ACC112 (cell line): ENCODE results near the gene PLEKHG3.

Source experiments
- H2AFZ ChIP-seq: fragments of 200-600 bp; sonication (generic); one replicate; pipeline ENCODE4 v1.6.0; 2017; ENCODE audit warnings: antibody characterized with exemption, low read length; ENCODE audit not compliant: unreplicated experiment
- H3K27ac ChIP-seq: fragments of 200-600 bp; sonication (generic); 2 replicates; pipeline ENCODE4 v1.5.1; 2014; ENCODE audit warnings: low read depth, mild to moderate bottlenecking, antibody characterized with exemption, low read length, moderate library complexity
- H3K27me3 ChIP-seq: fragments of 200-600 bp; sonication (generic); 2 replicates; pipeline ENCODE4 v1.6.1; 2014; ENCODE audit warnings: mild to moderate bottlenecking, antibody characterized with exemption, low read length, moderate library complexity, mixed read lengths; ENCODE audit not compliant: insufficient read depth
- H3K36me3 ChIP-seq: fragments of 200-600 bp; sonication (generic); 2 replicates; pipeline ENCODE4 v1.6.1; 2016; ENCODE audit warnings: mild to moderate bottlenecking, antibody characterized with exemption, low read length, moderate library complexity, mixed read lengths; ENCODE audit not compliant: insufficient read depth
- H3K4me1 ChIP-seq: fragments of 200-600 bp; sonication (generic); one replicate; pipeline ENCODE4 v1.6.1; 2016; ENCODE audit warnings: low read length, mixed read lengths; ENCODE audit not compliant: insufficient read depth, unreplicated experiment, control insufficient read depth
- H3K4me3 ChIP-seq: fragments of 200-600 bp; sonication (generic); 2 replicates; pipeline ENCODE4 v1.5.1; 2014; ENCODE audit warnings: mild to moderate bottlenecking, low read depth, low read length
- H3K79me2 ChIP-seq: fragments of 200-600 bp; sonication (generic); one replicate; pipeline ENCODE4 v1.6.0; 2016; ENCODE audit warnings: low read length; ENCODE audit not compliant: control insufficient read depth, unreplicated experiment, insufficient read depth

PLEKHG3 gene

DNA sequence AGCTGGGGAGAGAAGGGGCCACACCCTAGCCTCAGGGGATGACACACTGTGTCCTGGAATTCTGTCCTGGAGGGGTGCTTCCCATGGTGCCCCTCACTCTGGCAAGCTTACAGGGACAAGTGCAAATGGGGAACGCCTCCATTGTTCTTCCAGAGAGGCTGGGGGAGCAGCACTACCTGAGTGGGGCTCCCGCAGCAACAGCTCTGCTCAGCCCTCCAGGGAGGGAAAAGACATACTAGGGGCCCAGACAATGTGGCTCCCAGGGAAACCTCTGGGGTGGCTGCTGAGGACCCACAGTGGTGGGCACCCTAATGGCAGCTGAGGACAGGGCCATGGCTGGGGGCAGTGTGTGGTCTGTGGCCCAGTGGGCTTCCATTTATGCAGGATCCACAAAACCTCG is 69.4 kb downstream of the PLEKHG3 start:
- Histone ChIP-seq H3K27me3 (peaks cover 26% of the 10 kb centered on the region; the same call in 1 of the 2 replicates), H3K4me3 (no peak overlapping the region), H3K4me1 (no peaks in the 10 kb centered on the region), H3K79me2 (no peaks in the 10 kb centered on the region), H2AFZ (no peak overlapping the region), H3K27ac (no peak overlapping the region), H3K36me3 (no peaks in the 10 kb centered on the region)

DNA sequence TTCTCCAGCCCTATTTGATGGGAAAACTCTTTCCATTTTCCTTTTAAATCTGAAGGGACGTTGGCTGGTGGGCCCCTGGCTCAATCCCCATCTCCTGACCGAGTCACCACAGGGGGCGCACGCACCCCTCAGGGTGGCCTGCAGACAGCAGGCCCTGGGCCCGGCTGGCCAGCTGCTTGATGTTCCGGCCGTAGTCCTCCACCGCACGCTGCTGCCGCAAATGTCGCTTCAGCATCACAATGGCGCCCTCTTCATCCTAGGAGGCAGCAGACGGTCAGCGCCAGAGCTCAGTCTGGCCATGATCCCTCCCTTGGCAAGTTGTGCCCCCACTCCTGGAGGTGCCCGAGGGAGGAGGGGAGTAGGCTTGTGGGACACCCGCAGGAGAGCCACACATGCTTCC is 70.0 kb downstream of the PLEKHG3 start:
- Histone ChIP-seq H3K27me3 (peaks cover 26% of the 10 kb centered on the region; the same call in 1 of the 2 replicates), H2AFZ (no peak overlapping the region), H3K79me2 (no peaks in the 10 kb centered on the region), H3K36me3 (no peaks in the 10 kb centered on the region), H3K27ac (no peak overlapping the region), H3K4me3 (no peak overlapping the region), H3K4me1 (no peaks in the 10 kb centered on the region)

DNA sequence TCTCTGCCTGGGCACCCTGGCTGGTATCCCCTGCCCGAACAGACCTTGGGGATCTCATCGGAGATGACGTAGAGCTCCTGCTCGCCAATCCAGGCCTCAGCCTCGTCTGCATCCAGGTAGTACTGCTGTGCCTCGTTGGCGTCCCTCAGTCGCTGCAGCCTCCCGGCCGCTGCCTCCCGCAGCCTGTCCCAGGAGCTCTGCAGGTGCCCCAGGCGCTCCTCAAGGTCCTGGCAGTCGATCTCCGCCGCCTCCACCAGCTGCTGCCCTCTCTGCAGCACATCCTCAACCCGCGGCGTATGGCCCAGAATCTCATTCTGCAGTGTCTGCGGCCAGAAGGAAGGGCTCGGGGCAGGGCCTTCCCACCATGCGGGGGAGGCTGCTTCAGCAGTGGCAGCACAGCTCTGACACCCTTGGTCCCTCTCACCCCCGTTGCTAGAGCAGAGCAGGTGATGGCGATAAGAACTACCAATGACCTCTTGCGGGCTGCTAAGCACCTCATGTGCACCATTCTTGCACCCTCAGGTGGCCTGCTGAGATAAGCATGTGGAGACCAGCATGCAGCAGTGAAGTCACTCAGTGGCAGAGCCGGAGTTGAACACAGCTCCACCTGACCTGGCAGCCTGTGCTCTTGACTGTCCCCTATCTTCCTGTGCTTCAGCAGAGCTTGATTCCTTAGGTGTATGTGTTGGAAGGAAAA is 71.0 kb downstream of the PLEKHG3 start:
- Histone ChIP-seq H3K4me1 (no peaks in the 10 kb centered on the region), H3K4me3 (no peak overlapping the region), H3K36me3 (no peaks in the 10 kb centered on the region), H3K27ac (no peak overlapping the region), H2AFZ (no peak overlapping the region), H3K27me3 (peaks cover 20% of the 10 kb centered on the region; the same call in 1 of the 2 replicates), H3K79me2 (no peaks in the 10 kb centered on the region)

DNA sequence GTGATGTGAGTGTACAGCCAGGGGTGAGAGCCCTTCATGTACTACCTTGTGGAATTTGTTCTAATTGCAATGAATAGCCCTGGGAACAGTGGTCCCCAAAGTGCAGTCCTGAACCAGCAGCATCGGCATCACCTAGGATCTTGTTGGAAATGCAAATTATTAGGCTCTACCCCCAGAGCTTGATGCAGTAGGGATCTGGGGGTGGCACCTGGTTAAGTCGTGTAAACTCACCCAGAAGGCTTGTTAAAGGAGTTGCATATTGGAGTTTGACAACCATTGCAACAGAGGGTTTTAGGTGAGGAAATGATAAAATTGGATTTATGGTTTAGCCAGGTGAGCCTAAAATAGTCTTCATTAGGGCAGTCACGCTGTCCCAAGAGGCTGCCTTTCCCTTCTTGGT is 73.2 kb downstream of the PLEKHG3 start:
- Histone ChIP-seq H3K27ac (no peak overlapping the region), H3K36me3 (no peaks in the 10 kb centered on the region), H3K4me3 (no peak overlapping the region), H3K27me3 (peaks cover 12% of the 10 kb centered on the region; the same call in 1 of the 2 replicates), H2AFZ (no peak overlapping the region), H3K79me2 (no peaks in the 10 kb centered on the region), H3K4me1 (no peaks in the 10 kb centered on the region)

DNA sequence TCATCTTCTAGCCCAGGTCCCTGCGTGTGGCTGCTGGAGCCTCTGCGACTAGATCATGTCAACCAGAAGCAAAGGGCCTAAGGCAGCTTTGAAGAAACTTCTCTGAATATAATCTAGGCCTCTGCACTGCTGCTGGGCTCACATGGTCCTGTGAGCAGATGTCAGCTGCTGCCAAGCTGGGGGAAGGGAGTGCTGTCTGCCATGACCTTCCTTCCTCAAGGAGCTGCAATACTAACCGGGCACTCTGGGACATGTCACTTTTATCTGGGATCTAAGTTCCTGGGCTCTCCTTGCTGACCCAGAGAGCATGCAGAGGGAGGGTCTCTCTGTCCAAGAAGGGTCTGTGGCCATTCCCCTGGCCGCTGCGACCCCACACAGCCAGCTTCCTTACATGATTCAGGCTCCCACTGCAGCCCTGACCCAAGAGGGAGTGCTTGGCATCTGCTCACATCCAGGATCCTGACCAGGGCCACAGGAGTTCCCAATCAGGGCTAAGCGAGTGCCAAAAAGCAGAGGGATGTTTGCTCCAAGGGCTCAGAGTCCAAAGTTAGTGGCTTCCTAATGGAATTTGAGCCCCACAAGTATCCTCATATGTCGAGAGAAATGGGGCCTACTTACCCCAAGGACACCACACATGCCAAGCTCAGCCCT is 74.0 kb downstream of the PLEKHG3 start:
- no peaks in the 10 kb centered on the region for H3K4me1 ChIP-seq
- H3K27ac ChIP-seq = no peak overlapping the region
- no peak overlapping the region for H2AFZ ChIP-seq

DNA sequence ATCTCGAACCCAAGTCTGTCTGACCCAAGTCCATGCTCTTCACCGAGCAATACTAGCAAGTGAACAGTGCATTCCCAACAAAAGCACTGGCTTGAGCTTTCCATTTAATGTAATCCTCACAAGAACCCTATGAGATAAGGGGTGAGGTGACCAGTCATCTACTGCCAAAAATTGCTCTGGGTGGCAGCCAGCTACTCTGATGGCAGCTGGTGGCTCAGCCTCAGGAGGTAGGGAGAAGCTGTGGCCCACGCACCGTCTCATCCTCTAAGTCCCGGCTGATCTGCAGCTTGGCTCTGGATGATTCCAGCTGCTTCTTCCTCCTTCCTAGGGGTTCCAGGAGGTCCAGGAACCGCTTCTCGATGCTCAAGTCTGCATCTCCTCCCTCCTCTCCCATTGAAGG is 75.2 kb downstream of the PLEKHG3 start:
- no peak overlapping the region for H3K4me3 ChIP-seq
- no peaks in the 10 kb centered on the region for H3K79me2 ChIP-seq
- no peak overlapping the region for H2AFZ ChIP-seq
- H3K27me3 ChIP-seq = peaks cover 12% of the 10 kb centered on the region; the same call in 1 of the 2 replicates
- H3K4me1 ChIP-seq = no peaks in the 10 kb centered on the region
- no peak overlapping the region for H3K27ac ChIP-seq
- H3K36me3 ChIP-seq = no peaks in the 10 kb centered on the region

More for the DNA sequence above, 74.0 kb downstream of the PLEKHG3 start:
- H3K79me2 ChIP-seq = no peaks in the 10 kb centered on the region
- H3K36me3 ChIP-seq = no peaks in the 10 kb centered on the region
- peaks cover 12% of the 10 kb centered on the region; the same call in 1 of the 2 replicates for H3K27me3 ChIP-seq
- no peak overlapping the region for H3K4me3 ChIP-seq

DNA sequence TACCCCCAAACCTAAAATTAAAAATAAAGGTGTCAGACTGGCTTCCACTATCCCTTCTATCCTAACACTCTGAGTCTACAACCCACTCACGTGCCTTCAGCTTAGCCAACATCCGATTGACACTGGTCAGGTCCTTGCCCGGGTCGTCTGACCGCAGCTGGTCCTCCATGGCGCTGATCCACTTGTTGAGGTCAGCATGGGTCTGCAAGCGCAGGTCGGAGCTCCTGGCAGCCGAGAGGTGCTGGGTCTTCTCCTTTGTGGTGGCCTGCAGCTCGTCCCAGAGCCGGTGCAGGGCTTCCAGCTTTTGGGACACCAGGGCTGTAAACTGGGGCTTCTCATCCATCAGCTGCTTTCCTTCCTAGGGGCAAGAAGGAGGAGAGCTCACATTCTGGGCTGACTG is 78.0 kb downstream of the PLEKHG3 start:
- Histone ChIP-seq H3K36me3 (no peaks in the 10 kb centered on the region), H3K27me3 (0 out of 2 replicates have a peak, but pooled peaks cover 6% of the 10 kb centered on the region), H2AFZ (no peak overlapping the region), H3K4me1 (no peaks in the 10 kb centered on the region), H3K79me2 (no peaks in the 10 kb centered on the region), H3K27ac (no peak overlapping the region), H3K4me3 (no peak overlapping the region)

DNA sequence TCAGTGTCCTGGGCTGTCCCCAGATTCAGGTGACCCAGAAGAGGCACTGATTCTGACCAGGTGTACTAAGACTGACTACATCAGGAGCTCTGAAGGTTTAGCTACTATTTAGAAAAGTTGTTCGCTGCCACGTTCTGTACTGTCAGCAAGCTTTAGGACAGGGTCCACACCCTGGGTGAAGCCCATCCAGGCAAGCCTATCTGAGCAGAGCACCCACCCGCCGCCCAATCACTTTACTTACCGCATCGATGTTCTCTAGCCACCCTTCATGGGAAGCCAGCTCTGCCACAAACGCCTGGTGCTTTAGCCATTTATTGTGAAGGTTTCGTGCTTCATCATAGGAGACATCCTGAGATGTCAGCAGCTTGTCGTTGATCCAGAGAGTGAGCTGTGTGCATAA is 79.8 kb downstream of the PLEKHG3 start:
- H2AFZ ChIP-seq = no peak overlapping the region
- H3K27ac ChIP-seq = no peak overlapping the region
- no peaks in the 10 kb centered on the region for H3K27me3 ChIP-seq
- no peaks in the 10 kb centered on the region for H3K79me2 ChIP-seq
- H3K4me3 ChIP-seq = no peak overlapping the region
- no peaks in the 10 kb centered on the region for H3K36me3 ChIP-seq
- H3K4me1 ChIP-seq = peaks cover 7% of the 10 kb centered on the region

DNA sequence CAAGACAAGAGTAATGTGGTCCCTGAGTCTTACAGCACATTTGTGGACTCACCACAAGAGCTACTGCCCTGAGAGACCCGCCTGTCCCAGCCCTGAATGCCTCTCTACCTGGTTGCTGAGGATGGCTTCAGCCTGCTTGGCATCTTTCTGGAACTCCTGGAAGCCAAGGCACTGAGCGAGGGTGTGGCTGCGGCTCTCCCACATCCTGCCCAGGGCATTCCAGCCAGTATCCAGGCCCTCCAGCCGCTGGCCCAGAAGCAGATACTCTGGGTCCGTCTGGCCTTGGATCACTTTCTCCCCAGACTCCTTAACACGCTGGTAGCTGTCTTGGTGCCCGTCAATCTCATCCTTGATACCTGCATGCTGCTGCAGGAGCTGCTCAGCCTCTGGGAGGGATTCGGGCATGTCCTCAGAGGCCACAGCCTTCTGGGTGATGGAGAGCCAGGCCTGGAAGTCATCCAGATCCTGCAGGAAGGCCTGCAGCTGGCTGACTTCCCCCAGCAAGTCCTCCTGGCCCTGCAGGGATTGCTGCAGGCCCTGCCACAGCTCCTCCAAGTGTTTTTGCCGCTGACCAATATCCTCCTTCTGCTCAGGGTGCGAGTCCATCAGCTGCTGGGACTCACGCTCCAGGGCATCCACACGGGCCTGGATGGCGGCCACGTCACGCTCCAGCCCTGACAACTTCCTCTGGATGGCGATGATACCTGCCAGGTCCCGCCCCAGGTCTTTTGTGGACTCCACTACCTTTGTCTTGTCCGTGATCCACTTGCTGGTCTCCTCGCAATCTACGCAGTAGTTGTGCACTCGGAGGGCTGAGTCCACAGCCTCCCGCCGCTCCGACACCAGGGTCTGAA is 82.3 kb downstream of the PLEKHG3 start:
- no peak overlapping the region for H3K27ac ChIP-seq
- no peaks in the 10 kb centered on the region for H3K27me3 ChIP-seq
- no peaks in the 10 kb centered on the region for H3K79me2 ChIP-seq
- no peak overlapping the region for H2AFZ ChIP-seq
- peaks cover 8% of the 10 kb centered on the region for H3K4me1 ChIP-seq
- no peaks in the 10 kb centered on the region for H3K36me3 ChIP-seq
- H3K4me3 ChIP-seq = no peak overlapping the region

DNA sequence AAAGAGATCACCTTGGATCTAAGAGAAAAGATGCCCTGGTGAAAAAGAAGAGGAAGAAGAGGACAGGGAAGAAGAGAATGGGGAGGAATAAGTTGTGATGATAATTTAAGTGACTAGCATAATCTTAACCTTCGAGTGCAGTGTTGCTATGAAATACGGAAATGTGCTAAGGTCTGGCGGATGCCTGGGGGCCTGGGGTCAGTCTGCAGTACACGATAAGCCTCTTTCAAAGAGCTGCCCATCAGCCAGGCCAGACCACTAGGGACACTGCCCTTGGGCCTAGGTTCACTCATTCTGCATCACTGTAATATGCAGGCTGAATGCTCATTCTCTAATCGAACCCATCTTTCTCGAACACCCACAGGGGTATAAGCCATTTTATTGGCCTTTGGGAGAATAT is 83.4 kb downstream of the PLEKHG3 start:
- no peak overlapping the region for H3K27ac ChIP-seq
- H3K36me3 ChIP-seq = no peaks in the 10 kb centered on the region
- no peak overlapping the region for H3K4me3 ChIP-seq
- no peaks in the 10 kb centered on the region for H3K79me2 ChIP-seq
- H2AFZ ChIP-seq = no peak overlapping the region
- H3K27me3 ChIP-seq = no peaks in the 10 kb centered on the region
- H3K4me1 ChIP-seq = peaks cover 8% of the 10 kb centered on the region
